NCI-H1436 treated with DMSO at 0.1 percent for 48 hours (cell line): ENCODE results near the gene MTMR12.
"Not testable (repeated sequence)": the region's sequence is repeated elsewhere in the genome, so short reads cannot be mapped to it uniquely, and the experiment has no call there.

ENCODE experiments used
- DNase-seq: peaks from one replicate; lab custom pipeline; 2025; lab: John Stamatoyannopoulos, UW

MTMR12 gene

DNA sequence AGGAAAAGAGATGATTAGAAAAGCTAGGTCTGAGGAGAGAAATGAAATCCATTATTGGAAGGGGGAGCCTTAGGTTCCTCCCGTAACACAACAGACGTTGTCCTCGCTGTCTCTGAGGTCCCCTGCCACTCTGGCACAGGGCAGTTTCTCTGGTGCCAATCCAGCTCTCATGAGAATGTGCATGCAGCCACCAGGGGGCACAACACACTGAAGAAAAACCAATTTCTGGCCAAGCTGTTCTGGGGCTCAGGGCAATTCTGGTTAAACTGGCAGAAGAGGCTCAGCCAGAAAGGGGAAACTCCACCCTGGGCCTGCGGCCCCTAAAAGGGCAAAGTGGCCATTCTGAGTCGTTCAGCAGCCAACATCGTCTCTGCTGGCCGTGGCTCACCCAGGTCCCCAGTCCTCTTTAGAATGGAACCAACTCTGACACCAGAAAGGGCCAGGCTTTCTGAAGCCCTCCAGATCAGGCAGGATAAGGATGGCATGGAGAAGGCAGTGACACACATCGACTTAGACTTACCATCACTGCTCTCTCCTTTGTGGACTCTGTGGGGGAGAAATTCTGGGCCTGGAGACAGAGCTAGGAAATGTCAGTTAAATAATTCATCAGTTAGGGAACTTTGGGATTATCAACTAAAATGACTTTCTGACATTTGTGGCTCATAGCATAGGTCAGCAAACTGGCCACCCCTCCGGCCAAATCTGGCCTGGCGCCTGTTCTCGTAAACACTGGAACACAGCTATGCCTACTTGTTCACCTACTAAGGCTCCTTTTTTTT, 80.1 kb downstream of the MTMR12 start:
- no peak for DNase-seq

DNA sequence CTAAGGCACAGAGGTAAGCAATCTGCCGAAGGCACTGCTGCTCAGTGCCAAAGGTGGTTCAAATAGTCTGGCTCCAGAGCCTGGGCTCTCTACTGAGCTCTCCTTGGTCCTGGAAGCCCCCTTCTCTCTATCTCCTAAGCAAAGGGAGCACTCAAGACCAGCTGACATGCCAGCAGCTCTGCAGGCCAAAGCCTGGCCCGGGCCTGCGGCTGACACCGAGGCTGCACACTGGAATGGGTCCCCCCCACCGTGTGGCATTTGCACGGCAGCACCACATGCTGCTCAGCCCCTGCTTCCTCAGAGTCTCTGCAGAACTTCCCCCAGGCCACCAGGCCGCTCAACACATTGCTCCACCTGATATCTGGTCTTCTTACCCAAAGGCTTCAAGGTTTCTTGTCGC, 80.8 kb downstream of the MTMR12 start:
- DNase-seq, result no peak

DNA sequence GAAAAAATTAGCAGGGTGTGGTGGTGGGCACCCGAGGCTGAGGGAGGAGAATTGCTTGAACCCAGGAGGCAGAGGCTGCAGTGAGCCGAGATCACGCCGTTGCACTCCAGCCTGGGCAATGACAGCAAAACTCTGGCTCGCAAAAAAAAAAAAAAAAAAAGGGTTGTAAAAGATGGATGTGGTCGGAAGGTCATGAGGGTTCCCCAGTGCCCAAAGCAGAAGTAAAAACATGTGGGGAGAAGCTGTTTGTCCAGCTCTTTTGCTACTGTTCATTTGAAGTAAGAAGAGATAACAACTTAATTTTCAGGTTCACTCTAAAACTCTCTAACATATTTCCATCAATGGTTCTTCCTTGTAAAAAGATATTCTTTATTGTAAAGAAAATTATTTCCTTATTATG, 81.5 kb downstream of the MTMR12 start:
- DNase-seq, result no peak

DNA sequence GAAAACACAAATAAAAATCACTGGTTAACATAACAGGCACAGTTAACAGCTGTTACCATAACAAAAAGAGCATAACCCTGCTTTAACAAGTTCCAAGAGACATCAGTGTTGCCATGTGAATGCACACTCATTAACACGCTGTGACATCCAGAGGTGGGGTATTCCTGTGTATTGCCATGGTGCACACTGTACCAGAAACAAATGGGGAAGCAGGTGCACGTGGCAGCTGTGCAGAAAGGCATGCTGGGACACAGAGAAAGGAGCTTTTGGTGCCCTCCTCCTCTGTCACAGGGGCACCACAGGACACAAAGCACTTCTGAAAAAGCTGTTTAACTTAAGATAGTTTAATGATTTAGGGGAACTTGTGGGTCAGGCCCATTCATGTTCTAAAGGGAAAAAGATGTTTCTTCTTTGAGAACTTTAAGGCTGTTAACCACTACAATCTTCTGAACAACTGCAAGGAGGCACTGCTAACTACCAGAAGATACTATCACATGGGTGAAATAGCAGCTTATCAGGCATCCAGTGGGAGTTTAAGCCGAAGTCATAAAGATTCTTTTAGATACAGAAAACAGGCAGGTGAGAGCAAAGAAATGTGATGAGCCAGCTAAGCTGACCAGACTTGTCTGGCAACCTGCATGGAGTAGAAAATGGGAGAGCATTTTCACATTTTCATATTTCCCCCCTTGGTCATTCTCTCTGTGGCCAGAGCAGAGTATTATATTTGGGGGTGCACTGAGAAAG, 82.2 kb downstream of the MTMR12 start:
- DNase-seq, result no peak

DNA sequence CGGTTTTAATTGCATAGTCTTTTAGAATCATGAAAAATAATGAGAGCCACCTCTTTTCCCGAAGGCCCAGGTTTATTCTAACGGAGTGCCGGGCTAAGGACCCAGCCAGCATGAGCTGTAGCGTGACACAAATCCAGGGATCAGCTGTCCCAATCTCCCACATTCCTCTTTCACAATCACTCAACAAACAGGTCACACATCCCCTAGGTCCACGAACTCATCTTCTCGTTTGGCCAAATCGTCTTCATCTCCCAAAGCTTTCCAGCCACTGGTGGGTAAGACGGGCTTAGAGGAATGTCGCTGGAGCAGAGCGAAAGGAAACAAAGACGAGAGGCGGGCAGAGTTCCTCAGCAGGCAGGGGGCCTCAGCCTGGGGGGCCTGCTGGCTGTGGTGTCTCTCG, 83.2 kb downstream of the MTMR12 start:
- DNase-seq, result no peak

DNA sequence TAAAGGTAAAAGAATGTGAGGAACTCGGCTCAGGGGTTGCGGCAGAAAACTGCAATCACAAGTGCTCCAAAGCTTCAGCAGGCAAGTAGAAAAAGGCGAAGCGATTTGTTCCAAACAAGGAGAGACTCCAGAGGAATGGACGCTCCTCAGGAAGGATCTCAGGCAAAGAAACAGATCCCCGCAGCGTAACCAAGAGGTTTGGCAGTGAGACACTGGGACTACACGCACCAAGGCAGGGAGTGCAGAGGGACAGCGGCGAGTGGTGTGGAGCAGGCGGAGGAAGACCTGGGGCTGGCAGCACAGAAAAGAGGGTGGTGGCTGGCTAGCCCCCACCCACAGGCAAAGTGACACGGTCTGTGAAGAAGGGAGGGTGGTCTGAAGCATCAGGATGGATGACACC, 83.9 kb downstream of the MTMR12 start:
- no peak for DNase-seq

DNA sequence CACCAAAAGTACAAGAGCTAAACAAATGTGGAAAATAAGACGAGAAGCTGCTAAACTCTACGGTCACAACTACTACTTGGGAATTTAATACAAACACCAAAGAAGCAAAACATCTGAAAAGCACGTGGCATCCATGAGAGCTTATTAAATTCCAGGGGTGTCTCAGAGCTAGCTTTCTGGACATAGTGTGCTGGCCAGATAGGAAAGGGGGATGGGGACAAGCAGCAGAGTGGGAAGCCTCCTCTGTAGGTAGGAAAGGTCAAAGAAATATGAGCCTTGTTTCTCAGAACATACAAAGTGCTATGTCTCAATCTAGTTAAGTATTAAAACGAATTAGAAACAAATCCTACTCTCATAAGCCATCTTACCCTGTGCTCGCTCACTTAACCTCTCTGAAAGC, 87.3 kb downstream of the MTMR12 start:
- no peak for DNase-seq

DNA sequence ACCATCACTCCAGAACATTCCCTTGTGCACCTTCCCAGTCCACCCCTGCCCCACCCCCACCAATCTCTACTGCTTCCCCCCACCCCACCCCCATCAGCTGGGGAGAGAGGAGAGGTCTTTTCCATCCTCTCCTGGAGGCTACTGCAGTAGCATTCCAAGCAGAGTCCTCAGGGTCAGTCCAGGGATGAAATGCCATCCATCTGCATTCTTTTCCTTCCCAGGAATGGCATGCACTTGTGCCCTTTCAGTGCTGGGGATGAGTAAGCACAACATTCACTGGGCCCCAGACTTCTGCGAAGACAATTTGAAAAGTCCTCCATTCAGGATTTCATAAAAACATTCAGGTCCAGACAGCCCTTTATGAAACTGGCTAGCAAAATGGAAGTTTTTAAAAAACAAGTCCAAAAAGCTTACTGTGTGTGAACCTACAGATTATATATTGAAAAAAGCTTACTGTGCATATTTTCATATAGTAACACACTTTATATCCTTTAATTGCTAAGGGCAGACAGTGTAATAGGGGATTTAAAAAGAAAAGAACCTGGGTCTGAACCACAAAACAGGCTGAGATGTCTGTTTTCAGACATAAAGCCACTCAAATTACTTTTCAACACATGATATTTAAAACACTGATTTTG, 88.6 kb downstream of the MTMR12 start:
- DNase-seq, result no peak

DNA sequence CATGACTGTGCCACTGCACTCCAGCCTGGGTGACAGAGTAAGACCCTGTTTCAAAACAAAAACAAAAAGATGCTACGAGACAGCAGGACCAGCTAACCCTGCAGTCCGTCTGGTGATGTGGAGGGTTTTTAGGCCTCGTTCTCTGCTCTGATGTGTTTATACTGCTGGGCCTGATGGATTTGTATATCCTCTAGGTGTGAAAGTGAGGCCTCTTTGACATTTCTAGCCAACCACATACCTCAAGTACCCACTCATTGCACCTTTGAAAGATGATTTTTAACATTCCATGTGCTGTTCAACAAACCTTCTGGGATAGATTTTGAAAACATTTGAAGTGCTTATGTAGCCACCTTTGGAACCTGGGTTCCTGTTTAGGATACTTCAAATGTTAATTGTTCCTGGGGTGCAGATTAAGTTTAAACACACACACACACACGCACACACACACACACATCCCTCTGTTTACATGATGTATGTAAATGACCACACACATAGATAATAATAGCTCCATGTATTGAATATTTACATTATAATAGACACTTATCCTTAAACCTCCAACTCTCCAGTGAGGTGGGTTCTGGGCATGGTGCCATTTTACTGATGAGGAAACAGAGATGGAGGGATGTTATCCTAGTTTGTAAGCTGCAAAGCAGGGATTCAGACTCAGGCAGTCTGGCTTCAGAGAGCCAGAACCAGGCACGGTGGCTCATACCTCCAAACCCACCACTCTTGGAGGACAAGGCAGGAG, 89.8 kb downstream of the MTMR12 start:
- no peak for DNase-seq

DNA sequence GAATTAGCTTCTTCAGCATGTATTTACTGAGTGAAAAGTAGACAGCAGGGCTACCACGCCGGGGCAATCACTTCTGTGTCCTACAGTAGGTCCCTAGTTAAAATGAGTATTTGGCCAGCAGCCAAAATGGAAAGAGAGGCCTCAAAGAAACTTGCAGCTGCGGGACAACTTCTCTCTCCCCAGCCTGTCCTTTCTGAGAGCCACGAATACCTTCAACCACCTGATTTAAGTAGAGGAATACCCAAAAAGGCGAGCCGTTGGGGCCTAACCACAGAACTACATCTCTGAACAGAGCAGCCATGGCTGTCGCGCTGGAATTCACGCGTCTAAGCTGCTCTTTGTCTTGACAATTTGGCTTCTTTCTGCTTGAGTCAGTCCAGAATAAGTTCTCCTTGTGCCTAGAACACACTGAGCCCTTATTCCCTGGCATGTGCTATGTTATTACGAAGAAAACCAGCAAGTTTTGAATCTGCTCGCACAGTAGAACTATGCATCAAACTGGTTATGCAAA, 94.8 kb downstream of the MTMR12 start:
- DNase-seq, result no peak

DNA sequence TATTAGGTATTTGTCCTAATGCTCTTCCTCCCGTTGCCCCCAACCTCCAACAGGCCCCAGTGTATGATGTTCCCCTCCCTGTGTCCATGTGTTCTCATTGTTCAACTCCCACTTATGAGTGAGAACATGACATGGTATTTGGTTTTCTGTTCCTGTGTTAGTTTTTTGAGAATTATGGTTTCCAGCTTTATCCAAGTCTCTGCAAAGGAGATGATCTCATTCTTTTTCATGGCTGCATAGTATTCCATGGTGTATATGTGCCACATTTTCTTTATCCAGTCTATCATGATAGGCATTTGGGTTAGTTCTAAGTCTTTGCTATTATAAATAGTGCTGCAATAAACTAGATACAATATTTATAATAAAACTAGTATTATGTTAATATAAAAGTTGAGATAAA, 98.4 kb downstream of the MTMR12 start:
- DNase-seq, result not testable (repeated sequence)

DNA sequence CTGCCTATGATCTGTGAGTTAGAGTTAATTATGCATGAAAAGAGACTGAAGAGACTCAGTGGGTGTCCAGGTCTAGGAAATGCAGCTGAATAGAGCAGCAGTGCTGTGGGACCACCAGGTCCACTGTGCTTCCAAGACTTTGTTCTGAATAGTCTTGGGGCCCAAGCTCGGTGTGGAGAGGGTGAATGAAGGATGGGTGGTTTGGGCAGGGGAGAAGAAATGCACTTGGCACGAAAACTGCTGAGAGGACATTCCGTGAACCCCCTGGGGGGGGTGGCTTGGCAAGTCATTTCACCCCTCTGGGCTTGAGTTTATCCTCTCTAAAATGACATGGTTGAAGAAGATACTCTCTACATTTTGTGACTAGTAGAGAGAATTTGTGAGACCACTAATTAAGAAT, 102.6 kb downstream of the MTMR12 start:
- DNase-seq, result no peak

DNA sequence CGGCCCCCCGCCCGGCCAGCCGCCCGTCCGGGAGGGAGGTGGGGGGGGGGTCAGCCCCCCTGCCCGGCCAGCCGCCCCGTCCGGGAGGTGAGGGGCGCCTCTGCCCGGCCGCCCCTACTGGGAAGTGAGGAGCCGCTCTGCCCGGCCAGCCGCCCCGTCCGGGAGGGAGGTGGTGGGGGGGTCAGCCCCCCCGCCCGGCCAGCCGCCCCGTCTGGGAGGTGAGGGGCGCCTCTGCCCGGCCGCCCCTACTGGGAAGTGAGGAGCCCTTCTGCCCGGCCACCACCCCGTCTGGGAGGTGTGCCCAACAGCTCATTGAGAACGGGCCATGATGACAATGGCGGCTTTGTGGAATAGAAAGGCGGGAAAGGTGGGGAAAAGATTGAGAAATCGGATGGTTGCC, 103.9 kb downstream of the MTMR12 start:
- DNase-seq, result not testable (repeated sequence)

DNA sequence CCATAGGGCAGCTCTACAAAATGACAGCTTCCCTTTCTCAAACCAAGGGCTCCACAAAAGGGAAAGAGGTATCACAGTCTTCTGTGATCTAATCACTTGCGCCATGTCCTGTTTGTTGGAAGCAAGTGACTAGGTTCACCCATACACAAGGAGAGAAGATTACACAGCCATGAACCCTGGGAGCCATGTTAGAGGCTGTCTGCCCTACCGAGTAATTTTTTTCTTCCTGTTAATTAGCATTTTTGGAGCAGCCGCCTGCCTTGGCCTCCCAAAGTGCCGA, 105.4 kb downstream of the MTMR12 start:
- no peak for DNase-seq

DNA sequence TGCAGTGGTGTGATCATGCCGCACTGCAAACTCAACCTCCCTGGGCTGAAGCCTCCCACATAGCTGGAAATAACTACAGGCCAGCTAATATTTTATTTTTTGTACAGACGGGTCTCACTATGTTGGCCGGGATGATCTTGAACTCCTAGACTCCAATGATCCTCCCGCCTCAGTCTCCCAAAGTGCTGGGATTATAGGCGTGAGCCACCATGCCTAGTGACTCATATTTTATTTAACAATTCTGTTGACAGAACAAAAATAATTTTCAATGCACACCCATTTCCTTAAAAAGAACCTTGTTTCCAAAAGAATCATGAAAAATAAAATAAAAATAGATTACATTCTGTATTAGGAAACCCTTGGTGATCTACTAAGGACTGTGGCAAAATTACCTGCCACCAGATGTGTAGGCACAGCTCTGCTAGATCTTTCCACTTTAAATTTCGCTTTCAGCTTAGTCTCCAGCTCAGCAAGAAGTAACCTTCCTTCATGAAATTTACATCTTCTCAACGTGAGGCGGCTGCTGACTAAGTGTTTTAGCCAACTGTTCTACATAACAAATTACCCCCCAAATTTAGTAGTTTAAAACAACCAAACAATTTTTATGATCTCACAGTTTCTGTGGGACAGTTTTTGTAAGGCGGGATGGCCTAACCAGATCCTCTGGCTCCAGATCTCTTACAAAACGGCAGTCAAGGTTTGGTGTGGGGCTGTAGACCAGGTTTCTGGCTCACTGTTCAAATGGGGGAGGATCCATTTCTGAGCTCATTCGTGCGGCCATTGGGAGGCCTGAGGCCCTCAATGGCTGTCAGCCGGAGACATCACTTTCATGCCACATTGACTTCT, 106.0 kb downstream of the MTMR12 start:
- no peak for DNase-seq

DNA sequence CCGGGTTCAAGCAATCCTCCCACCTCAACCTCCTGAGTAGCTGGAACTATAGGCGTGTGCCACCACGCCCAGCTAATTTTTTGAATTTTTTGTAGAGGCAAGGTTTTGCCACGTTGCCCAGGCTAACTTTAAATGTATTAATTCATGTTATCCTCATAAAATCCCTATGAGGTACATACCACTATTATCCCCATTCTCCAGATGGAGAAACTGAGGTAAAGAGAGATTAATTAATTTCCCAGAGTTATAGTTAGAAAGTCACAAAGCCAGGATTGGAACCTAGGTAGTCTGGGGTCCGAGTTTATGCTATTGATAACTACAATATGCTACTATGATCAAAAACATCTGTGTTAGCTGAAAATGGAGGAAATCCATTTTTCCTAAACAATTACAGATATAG, 106.7 kb downstream of the MTMR12 start:
- DNase-seq, result no peak

DNA sequence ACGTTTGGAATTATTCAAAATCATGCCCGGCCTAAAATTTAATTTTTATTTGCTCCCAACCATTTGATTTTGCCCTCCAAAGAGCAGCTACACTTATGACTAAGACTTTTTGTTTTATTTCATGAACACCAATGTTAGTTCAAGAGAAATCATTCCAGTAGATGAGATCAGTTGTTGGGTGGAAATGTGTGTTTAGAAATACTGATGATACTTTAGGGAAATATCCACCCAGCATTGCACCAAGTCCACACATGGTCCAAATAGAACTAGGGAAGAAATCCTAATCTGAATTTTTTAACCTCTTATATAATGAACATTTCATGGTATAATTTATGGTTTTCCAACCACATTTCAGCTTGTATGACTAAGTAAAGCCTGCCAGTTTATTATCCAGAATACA, 110.3 kb downstream of the MTMR12 start:
- DNase-seq, result no peak

DNA sequence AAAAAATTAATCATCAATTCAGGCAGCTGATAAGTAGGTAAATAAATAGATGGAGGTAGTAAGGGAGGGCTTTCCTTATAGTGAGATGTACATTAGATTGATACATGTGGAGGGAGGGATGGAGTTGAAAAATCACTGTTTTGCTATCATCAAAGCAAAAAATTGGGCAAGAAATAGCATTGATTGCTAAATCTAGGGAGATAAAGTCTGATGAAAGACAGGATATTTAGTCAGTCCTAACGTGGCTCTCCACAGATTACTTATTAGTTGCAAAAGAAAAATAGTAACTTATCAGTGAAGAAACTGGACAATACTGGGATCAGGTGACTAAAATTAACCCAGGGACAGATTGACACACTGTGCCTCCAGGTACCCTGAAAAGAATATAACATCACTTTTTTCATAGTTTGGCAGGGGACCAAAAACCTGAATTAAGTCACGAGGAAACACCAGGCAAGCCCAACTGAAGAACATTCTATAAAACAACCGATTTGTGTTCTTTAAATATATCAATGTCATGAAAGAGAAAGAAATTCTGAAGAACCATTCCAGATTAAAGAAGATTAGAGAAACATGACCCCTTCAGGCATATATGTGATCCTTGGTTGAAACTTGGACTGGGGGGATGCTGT, 111.5 kb downstream of the MTMR12 start:
- no peak for DNase-seq

DNA sequence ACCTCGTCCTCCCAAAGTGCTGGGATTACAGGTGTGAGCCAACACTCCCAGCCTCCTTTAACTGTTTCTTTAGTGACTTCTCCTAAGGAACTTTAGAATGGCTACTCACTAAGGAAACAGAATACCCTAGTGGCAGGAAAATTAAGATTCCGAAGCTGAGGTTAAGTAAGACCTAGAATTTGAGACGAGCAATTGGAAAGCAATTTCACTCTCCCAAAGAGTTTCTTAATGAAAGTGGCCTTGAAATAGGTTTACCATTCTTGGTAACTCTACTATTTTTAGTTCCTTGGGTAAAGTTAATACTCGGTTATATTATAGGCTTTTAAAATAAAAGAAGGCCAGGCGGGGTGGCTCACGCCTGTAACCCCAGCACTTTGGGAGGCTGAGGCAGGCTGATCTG, 115.7 kb downstream of the MTMR12 start:
- DNase-seq, result no peak

DNA sequence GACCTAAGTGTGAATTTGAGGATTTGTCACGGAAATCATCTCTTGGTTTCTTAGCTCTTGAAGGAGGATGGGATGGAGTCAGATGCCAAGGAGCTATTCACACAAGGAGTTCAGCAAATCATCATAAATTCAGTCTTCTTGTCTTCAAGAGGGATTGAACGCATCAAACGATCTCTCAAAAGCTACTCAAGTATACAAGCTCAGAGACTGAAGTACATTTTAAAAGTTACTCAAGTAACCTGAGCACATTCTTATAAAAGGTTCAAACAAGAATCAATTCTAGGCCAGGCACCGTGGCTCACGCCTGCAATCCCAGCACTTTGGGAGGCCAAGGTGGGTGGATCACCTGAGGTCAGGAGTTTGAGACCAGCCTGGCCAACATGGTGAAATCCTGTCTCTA, 117.5 kb downstream of the MTMR12 start:
- DNase-seq, result no peak

DNA sequence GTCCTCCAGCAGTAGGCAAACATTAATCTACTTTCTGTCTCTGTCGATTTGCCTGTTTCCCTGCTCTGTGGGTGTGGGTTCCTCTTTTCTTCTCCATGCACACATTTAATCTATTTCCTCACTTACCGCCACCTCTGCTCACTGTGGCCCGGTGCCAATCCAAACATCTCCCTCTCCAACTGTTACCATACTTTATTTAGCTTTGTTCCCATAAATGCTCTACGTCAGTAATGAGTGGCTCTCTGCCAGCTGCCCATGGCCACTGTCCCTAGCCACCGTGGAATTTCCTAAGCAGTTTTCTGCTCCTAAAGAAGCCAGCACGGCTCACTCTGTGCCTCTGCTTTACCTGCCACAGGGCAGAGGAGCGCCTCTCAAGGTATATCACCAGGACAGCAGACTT, 119.1 kb downstream of the MTMR12 start:
- peak; percentile 68 for DNase-seq
